Left lobe of liver (tissue), 2 donors: Measurements from ENCODE around the gene RBM38. TPM values are rescaled to one million over a fixed set of nuclear protein-coding genes. Genes with fewer than 3 reads are reported as not detected.

Experiments used
- ATAC-seq: fragments of 200-7000 bp; cut with Tn5 transposase; one replicate; pipeline ENCODE4 v1.9.1; 2020; ENCODE audit warnings: mild to moderate bottlenecking, moderate library complexity
- DNase-seq: peaks from one replicate; pipeline ENCODE4 v3.0.0-alpha.2; 2020; ENCODE audit warnings: low spot score
- total RNA-seq: library from RNA; stranded (reverse); gene quantifications from one replicate; pipeline ENCODE4 v1.2.1, GENCODE V29; 2021
- donor health status: DM: no; HTN: no; CAD: no; lungs with moderate emphysema.
- donor health status: DM: no; HTN: yes; CAD: no.

RBM38 gene
- total RNA-seq, 1 donor from 2014 or later = 6.0 TPM

DNA sequence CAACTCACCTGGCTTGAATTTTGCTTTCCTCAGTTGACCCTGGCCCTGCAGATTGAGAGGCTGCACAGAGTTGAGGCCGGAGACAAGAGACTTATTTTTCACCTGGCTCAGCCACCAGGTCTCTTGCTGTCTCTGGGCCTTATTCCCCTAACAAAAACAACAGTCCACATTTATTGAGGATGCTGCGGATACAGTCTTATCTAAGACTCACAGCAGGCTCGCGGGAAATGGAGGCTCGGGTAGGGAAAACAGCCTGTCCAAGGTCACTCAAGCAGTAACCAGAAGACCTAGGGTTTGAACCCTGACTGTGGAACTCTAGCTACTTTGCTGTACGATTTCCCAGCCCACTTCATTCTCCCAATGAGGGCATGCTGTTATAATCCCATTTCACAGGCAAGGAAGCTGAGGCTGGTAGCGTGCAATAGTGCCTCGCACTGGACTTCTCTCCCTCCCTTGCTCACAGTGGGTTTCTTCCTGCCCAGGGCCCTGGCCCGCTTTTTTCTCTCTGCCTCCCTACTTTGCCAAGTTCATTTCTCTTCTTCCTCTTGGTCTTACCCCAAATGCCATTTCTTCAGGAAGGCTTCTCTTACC is 57.7 kb downstream of the RBM38 start:
- ATAC-seq = no peak
- no peak for DNase-seq

DNA sequence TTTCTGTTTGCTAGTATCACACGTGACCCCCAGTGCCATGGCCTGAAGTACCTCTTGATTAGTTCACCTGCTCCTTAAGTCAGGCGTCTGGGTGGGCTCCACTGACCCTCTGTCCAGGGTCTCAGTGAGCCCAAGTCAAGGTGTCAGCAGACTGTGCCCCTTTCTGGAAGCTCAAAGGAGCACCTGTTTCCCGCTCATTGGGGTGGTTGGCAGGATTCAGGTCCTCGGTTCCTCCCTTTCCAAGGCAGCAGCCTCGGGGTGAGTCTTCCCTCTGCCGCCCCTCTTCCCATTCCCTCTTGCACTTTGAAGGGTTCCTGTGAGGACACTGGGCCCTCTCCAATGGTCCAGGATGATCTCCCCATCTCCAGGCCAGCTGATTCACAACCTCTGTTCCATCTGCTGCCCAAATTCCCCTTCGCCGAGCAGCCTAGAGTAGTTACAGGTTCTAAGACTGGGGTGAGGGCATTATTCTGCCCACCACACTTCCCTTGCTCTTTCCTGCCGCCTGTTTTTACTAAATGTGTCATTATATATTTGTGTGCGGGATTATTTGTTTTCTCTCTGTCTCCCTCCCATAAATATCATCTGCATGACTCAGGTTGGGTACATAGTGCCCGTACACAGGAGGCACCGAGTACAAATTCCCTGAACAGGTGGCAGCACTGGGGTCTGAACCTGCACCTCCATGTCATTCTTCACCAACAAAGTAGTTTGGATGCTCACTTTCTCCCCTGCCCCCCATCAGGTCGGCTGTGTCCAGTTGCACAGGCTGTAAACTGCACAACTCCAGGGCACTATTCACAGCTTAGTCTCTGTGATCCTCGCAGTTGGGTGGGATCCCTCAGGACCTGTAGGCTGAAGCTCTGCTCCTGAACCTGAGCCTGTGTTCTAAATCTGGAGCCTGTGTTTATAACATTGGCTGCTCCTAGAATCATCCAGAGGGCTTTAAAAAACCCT is 58.5 kb downstream of the RBM38 start:
- ATAC-seq (no peak), DNase-seq (no peak)

DNA sequence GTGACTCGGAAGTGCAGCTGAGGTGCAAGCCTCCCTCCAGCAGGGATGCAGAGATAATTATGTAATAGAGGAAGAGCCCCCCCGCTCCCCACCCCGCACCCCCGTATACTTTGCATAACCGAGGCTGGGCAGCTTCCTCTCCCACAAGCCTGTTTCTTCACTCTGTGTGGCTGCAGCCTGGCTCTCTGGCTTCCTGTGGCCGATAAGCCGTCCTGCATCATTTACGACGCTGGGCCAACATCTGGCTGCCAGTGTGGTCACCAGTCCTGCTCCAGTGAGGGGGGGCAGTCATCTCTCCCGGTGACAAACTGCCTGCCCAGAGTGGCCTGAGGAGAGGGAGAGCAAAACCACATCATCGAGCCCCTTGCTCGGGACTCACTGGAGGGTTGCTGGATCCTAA is 59.2 kb downstream of the RBM38 start:
- ATAC-seq (peak; percentile 40), DNase-seq (no peak)

- no peak for DNase-seq
- ATAC-seq = no peak
These were observed 59.7 kb downstream of the RBM38 start for GRCh38 chr20:57450931-57451330.

DNA sequence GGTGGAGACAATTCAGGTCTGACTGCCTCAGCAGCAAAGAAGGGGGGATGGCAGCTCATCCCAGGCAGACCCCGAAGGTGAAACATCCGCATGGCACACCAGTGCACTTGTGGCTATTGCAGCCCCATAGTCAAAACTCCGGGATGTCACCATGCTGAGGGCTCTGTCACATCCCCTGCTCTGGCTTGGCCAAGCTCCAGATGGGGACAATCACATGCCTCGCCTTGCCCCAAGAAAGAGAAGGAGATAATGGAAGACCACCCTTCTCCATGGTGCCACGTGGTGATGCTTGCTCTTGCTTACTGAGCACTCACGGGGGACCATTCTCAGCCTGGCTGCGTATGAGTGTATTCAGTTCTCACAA is 60.2 kb downstream of the RBM38 start:
- ATAC-seq (no peak), DNase-seq (no peak)

GRCh38 chr20:57451795-57452661 is 60.8 kb downstream of the RBM38 start:
- no peak for DNase-seq
- ATAC-seq = peak; percentile 61

- DNase-seq = no peak
- no peak for ATAC-seq
These were observed 64.2 kb downstream of the RBM38 start for GRCh38 chr20:57455386-57455785.

DNA sequence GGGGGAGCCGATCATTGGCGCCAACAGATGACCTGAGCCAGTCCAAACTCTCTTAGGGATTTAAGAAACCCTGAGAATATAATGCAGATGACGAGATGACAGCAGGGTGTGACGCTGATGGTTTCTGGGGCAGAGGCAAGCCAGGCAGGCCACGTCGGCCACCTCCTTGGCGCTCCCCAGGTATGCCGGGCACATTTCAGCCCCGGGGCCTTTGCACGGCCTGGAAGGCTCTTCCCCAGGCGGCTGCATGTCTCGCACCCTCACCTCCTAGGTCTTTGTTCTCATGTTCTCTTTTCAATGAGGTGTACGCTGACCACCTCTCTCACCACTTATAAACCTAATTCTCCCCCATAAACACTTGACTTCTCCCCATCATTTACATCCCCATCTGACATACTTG is 64.9 kb downstream of the RBM38 start:
- ATAC-seq = no peak

DNA sequence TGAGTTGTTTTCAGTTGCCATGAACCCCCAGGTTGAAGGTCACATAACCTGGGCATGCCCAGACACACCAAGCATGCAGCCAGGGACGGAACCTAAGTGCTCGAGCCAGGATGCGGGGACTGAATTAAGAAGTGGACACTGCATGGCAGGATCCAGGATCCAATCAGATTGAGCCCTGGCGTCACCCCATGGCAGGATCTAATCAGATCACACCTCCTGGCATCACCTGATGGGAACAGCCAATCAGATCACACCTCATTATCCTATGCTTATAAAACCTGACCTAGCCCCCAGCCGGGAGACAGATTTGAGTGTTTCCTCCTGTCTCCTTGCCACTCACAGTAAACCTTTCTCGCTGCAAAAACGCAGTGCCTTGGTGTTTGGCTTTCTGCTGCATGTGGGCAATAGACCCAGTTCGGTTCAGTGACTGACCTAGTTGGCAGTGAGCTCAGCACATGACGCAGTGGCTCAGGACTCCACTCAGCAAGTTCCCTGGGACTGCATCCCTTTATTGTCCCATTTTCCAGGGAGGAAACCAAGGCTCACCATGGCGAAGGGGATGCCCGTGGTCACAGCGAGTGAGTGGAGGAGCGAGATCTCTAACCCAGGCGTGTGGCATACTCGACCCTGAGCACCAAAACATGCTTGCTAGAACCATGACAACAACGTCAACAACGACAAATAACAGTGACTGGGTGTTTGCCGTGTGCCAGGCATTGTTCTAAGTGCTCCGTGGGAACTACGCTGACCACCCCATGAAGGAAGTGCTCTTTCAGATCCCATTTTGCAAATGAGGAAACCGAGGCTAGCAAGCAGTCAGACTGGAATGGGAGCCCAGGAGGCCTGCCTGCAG is 66.3 kb downstream of the RBM38 start:
- ATAC-seq (peak; percentile 45), DNase-seq (no peak)

More for the DNA sequence above, 64.9 kb downstream of the RBM38 start:
- no peak for DNase-seq

DNA sequence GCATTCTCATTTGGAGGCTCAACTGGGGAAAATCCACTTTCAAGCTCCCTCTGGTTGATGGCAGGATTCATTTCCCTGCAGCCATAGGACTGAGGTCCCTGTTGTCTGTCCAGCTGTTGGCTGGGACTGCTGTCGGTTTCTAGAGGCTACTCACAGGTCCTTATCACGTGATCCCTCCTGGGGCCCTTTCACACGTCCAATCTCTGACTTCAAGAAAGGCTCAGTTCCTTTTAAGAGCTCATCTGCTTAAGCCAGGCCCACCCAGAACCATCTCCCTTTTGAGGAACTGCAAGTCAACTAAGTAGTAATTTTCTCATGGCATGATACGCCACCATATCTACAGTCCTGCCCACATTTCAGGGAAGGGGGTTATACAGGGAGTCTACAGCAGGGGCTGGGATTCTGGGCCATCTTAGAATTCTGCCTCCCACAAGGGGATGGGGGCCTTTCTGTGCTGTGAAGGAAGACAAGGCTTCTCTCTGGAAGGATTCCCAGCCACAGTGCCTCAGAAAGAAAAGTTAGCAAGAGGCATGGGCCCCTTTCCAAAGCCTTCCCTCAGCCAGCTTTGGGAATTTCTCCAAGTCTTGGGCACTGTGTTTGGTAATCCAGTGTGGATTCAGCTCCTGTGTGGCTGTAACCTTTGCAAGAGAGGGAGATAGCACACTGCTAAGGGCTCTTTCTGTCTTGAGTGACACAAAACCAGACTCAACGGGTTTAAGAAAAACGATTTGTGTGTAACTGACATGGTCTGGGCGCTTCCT is 67.4 kb downstream of the RBM38 start:
- DNase-seq (peak; percentile 84), ATAC-seq (peak; percentile 87)

Other genes starting within 250 kb of the RBM38 start
- 0.38 TPM for gene BMP7, start 124.8 kb upstream of the RBM38 start, total RNA-seq
- gene SPO11, start 61.6 kb upstream of the RBM38 start, total RNA-seq = not detected
- gene RAE1, start 40.1 kb upstream of the RBM38 start, total RNA-seq = 9.0 TPM
- gene CTCFL, start 133.7 kb downstream of the RBM38 start, total RNA-seq = 0.15 TPM
- gene PCK1, start 169.7 kb downstream of the RBM38 start, total RNA-seq = 1,004 TPM
- 0.08 TPM for gene ZBP1, start 229.0 kb downstream of the RBM38 start, total RNA-seq